NCI-H748 treated with DMSO at 0.1 percent for 48 hours (cell line): ENCODE results near the gene ARL8B.

Experiments
- DNase-seq: peaks from one replicate; lab custom pipeline; 2025; lab: John Stamatoyannopoulos, UW

Gene ARL8B

DNA sequence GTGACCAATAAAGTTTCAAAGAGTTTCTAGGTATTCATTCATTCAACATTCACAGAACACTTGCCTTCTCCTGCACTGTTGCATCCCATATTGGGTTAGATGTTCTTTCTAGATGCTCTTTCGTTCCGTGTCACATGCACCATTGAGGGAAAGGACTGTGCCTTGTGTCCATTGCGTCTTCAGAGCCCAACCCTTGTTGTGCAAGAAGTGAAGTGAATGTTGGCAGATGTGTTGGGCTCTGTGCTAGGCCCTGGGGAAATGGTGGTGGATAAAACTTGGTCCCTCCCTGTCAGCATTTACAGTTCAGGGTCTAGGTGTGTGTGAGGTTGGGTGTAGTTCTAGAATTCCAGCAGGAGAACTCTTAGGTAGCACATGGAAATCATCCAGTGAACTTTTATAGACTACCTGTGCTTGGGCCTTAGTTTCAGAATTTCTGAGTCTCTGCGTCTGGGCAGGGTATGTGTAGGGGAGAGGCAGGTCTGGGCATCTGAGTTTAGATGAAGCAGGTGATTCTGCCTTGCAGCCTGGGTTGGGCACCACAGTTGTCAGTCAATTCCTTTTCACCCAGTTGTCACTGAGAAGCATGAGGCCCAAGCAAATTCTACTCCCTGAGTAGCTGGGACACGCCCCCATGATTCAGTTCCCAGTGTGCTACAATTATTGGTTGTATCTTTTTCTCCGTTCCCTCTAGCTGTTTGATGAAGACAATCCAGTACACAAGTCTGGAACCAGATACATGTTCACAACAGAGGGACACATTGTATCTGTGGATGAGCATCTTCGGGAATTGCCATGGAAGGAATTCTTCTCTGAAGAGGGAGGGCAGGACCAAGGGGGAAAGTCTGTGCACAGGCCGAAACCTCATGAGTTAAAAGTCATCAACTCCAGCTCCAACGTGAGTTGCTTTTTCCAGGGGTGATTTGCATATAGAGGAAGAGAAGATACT, 90.8 kb downstream of the ARL8B start:
- no peak for DNase-seq

DNA sequence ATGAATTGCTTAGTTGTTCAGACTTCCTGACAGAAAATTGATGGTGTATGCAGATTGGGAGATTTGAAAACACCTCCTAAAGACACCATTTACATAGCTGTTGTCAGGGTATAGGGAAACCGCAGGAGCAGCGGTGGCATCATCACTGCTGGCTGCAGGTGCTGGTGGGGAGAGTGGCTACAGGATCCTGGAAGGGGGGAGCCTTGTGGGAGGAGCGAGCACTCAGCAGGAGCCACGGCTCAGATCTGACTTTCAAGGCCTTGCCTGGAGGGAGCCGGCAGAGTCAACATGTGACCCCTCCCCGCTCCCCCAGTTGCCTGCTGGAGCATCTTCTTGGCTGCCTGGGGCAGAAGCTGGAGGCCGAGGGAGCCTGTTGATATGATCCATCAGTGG, 91.5 kb downstream of the ARL8B start:
- no peak for DNase-seq

DNA sequence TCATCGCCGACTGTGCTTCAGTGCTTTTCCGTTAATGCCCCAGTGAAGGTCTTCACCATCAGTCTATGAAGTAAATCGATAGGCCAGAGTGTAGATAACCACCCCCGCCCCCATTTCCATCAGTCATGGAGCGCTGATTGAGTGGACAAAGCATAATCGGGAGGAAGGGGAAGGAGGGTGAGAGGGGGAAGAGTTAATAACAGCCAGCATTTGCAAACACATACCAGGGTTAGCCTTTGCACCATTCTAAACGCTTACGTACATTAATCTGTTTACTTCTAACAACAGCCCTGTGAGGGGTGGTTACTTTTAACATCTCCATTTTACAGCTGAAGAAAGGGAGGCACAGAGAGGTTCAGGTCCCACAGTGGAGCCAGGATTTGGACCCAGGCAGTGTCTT, 92.3 kb downstream of the ARL8B start:
- no peak for DNase-seq

DNA sequence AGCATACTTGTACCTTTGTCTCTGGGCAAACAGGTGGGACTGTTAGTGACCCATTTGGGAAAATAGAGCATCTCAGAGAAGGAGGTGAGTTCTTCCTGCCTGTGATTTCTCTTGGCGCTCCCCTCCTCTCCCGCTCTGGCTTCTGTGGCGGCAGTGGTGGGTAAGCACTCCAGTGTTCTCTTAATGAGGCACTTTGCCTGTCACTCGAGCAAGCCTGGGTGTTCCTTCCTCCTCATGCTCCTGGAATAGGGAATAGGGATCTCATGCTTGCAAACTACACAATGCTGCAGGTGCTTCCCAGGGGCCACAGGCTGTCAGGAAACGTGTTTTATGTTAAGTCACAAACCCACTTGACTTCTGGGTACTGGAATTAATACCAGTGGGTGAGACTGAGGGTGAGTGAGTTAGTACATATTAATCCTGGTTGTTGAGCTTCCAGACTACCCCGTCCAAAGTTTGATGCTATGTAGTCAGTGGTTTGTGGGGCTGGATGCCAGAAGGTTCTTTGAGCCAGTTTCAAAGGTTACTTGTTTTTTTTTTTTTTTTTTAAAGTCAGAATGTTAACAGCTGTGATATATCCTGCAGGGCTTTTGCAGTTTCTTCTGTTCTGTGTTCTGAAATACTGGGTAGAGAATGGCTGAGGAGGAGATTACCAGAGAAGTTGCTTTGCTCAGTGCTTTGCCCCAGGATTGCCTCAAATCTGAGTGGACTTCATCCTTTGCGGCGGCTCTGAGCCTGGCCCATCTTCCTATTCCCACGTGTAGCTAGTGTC, 95.9 kb downstream of the ARL8B start:
- no peak for DNase-seq

DNA sequence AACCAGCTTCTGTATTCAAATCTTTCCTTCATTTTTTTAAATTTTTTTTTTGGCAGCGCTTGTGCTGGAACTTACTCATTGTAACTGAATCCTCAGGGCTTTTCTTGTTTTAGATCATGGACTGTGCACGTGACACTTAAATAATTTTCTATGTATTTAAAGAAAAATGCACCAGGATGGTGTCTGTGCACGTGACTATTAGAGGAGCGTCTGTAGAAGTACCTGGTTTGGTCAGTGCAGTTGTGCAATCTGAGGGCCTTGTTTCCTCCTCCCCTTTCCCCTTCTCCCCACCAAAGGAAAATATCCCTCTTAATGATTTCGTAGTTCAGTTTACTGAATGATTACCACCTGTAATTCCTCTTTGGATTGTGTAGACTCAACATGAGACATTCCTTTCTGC, 96.7 kb downstream of the ARL8B start:
- DNase-seq: no peak

DNA sequence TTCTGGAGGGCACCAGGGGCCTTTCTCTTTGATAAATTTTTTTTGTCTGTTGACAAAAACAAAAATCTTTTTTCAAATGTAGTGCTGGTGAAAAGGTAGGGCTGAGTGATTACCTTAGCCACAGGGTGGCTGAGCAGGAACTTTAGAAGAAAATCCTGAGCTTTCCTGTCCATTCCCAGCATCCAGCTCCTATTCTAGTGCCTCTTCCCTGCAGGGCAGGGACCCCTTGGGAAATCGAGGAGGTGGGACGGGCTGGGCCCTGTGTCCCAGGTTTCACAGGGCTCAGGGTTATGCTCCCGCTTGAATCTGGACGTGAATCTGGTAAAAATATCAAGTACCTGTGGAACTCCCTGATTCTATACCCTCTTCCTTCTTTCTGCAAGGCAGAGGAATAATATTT, 97.1 kb downstream of the ARL8B start:
- no peak for DNase-seq

DNA sequence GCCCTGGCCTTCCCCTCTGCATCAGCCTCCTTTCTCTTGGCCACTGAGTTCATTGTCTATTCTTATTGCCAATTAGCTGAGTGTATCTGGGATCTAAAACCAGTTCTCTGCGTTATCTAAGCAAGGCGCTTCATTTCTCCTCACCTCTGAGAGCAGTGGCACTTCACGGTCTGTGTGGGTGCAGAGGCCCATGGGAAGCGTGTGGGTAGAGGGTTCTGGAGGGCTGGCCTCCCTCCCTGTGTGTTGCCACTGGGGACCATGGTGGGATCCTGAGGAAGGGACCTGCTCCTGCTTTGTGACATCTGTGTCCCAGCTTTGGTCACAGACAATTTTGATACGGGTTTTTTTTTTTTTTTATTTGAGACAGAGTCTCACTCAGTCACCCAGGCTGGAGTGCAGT, 98.1 kb downstream of the ARL8B start:
- DNase-seq: no peak

DNA sequence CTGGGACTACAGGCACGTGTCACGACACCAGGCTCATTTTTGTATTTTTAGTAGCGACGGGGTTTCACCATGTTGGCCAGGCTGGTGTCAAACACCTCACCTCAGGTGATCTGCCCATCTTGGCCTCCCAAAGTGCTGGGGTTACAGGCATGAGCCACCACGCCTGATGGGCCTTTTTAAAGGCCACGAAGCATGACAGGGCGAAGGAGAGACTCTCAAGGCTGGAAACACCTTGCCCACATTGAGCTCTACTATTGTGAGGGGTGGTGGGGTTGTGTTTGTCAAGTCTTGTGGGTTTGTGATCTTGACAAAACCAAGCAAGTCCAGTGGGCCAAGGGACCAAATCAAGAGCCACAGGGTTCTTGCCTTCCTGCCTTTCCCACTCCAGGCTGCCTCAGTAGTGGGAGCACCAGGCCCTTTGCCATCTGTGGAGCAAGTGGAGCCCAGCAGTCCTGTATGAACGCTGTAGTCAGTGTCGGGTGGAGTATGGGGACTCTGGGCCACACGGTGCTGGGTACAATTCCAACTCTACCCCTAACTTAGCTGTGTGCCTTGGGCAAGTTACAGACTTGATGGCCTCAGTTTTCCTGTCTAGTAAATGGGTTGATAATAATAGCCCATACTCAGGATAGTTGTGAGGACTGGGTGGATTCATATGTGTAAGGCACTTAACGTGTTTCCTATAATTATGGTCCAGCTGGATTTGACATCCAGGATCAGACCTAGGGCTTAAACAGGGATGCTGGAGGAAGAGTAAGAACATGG, 98.8 kb downstream of the ARL8B start:
- no peak for DNase-seq

DNA sequence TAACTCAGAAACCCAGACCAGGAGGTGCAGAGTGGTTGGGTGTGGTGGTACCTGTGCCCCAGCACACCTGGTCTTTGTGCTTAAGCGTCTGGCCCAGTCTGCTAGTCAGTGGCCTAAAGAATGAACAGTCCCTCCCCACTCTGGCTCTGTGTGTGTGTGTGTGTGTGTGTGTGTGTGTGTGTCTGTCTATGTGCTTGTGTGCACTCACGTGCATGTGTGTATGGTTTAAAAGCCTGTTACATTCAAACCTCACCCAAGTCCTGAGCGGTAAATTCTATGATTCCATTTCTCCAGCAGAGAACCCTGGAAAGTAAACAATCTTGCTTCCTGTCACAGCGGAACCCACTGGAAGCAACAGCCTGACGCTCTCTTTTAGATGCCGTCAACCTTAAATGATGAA, 99.6 kb downstream of the ARL8B start:
- no peak for DNase-seq

DNA sequence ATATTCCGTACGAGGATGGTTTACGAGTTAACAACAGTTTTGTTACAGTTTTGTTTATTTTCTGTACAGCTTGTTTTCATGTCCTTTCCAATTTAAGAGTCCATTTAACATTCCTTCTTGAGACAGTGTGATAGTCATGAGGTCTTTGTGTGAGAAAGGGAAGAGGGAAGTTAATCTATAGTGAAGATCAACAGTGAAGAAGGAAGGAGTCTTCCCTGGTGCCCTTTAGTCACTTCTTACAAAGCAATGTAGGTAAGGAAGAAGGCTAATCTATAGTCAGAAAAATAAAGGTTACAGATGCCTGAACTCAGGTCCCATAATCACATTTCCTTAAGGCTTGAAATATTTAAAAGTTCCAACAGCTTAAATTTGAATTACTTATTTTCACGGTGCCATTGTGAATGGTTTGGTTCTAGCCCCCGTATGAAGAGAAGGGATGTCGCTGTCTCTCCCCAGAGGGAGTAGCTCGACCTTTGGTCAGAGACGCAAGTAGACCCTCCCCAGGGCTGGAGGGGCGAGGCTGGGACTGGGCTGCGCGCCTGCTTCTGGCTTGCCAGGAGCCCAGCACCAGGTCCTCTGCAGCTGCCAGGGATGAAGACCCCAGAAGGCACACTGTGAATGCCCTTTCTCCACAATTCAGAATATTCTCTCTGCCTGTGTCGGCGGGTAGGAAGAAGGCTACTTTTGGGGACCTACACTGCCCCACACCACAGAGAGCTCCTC, 100.4 kb downstream of the ARL8B start:
- no peak for DNase-seq

DNA sequence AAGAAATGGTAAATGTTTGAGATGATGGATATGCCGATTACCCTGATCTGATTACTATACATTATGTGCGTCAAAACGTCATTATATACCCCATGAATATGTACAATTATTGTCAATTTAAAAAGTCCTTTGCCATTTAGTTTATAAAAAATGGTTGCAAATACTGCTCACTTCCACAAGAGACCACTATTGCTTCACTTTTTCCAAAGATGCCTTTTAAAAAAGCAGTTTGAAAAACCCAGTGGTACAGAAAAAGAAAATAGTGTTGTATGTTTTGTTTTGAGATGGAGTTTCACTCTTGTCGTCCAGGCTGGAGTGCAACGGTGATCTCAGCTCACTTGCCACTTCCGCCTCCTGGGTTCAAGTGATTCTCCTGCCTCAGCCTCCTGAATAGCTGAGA, 104.7 kb downstream of the ARL8B start:
- peak; percentile 19 for DNase-seq

DNA sequence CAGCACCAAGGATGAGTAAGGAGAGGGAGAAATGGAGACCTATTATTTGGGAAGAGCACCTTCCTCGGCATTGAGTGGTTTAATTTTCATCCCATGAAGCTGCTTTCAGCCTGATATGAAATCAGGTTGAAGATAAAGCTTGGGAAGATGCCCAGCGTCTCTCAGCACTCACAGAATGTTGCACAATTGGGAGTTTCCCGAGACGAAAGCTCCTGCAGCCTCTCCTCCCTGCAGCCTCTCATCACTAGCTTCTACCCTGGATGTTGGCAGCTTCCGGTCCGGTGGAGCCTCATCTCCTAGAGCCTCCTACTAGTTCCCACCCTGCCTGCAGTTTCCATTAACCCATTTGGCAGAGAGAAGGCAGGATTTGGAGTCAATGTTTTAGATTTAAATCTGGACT, 105.7 kb downstream of the ARL8B start:
- DNase-seq: no peak

DNA sequence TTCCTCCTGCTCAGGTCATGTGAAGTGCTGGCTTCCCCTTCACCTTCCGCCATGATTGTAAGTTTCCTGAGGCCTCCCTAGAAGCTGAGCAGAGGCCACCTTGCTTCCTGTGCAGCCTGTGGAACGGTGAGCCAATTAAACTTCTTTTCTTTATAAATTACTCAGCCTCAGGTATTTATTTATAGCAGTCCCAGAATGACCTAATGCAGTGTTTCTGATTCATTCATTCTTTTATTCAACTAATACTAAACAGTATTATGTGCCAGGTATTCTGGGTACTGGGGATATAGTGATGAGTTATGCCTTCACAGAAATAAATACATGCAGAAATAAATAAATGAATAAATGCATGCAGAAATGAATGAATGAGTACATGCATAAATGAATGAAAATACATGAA, 107.3 kb downstream of the ARL8B start:
- DNase-seq: no peak
